GM18511 (cell line): ENCODE measurements around the gene MAD1L1.
"Not testable (repeated sequence)": the region's sequence is repeated elsewhere in the genome, so short reads cannot be mapped to it uniquely, and the experiment has no call there.

Experiments
- ATAC-seq: cut with Tn5 transposase; IDR thresholded peaks from one replicate; pipeline ENCODE4 v1.9.1; 2021; ENCODE audit warnings: mild to moderate bottlenecking, moderate library complexity; ENCODE audit not compliant: unreplicated experiment

MAD1L1 gene

GRCh38 chr7:2162004-2162902, 70.5 kb downstream of the MAD1L1 start:
- ATAC-seq, result not testable (repeated sequence)

GRCh38 chr7:2159176-2159520, 73.6 kb downstream of the MAD1L1 start:
- ATAC-seq, result no peak

- ATAC-seq, result no peak
Observed at GRCh38 chr7:2158331-2159175, 74.2 kb downstream of the MAD1L1 start.

- no peak for ATAC-seq
Observed at GRCh38 chr7:2157473-2158279, 75.1 kb downstream of the MAD1L1 start.

- no peak for ATAC-seq
Observed at GRCh38 chr7:2156756-2157472, 75.8 kb downstream of the MAD1L1 start.

GRCh38 chr7:2154831-2155230, 77.9 kb downstream of the MAD1L1 start:
- no peak for ATAC-seq

- ATAC-seq, result no peak
Observed at GRCh38 chr7:2154121-2154520, 78.6 kb downstream of the MAD1L1 start.

- no peak for ATAC-seq
Observed at GRCh38 chr7:2152646-2153045, 80.1 kb downstream of the MAD1L1 start.

- ATAC-seq, result no peak
Observed at GRCh38 chr7:2151801-2152612, 80.7 kb downstream of the MAD1L1 start.

GRCh38 chr7:2151237-2151636, 81.5 kb downstream of the MAD1L1 start:
- ATAC-seq, result no peak

- ATAC-seq, result no peak
Observed at GRCh38 chr7:2150445-2150815, 82.3 kb downstream of the MAD1L1 start.

- no peak for ATAC-seq
Observed at GRCh38 chr7:2149672-2150444, 82.9 kb downstream of the MAD1L1 start.

GRCh38 chr7:2148814-2149213, 83.9 kb downstream of the MAD1L1 start:
- ATAC-seq, result no peak

GRCh38 chr7:2148189-2148588, 84.6 kb downstream of the MAD1L1 start:
- no peak for ATAC-seq

- ATAC-seq, result no peak
Observed at GRCh38 chr7:2146676-2147472, 85.9 kb downstream of the MAD1L1 start.

GRCh38 chr7:2145835-2146580, 86.7 kb downstream of the MAD1L1 start:
- ATAC-seq, result no peak

GRCh38 chr7:2144926-2145325, 87.8 kb downstream of the MAD1L1 start:
- no peak for ATAC-seq
